Germinal center (tissue), 1 donor: Measurements from ENCODE around the gene TYK2.

ENCODE experiments used
- DNase-seq: peaks from one replicate; pipeline ENCODE4 v3.0.0; 2012; ENCODE audit warnings: mixed read lengths, low spot score

TYK2 gene

GRCh38 chr19:10333758-10334587, 46.4 kb downstream of the TYK2 start:
- no peak for DNase-seq

- DNase-seq: peak; percentile 100
These were observed 47.2 kb downstream of the TYK2 start, which contains the start of gene RAVER1 for GRCh38 chr19:10332965-10333757. TSS of gene RAVER1 (minus strand) at chr19:10333529. CDS start at chr19:10333507, 22 bp downstream.

- DNase-seq: no peak
These were observed 48.0 kb downstream of the TYK2 start for GRCh38 chr19:10332158-10332964.

- DNase-seq: no peak
These were observed 50.8 kb downstream of the TYK2 start for GRCh38 chr19:10329555-10329954.

GRCh38 chr19:10328558-10329429, 51.6 kb downstream of the TYK2 start:
- no peak for DNase-seq

- DNase-seq: no peak
These were observed 52.6 kb downstream of the TYK2 start for GRCh38 chr19:10327793-10328192.

GRCh38 chr19:10325732-10326131, 54.6 kb downstream of the TYK2 start:
- no peak for DNase-seq

GRCh38 chr19:10321874-10322835, 58.2 kb downstream of the TYK2 start:
- no peak for DNase-seq

GRCh38 chr19:10321417-10321797, 59.0 kb downstream of the TYK2 start:
- no peak for DNase-seq

- DNase-seq: no peak
These were observed 59.6 kb downstream of the TYK2 start for GRCh38 chr19:10320602-10321416.

GRCh38 chr19:10318807-10319682, 61.3 kb downstream of the TYK2 start:
- DNase-seq: no peak

- DNase-seq: no peak
These were observed 62.4 kb downstream of the TYK2 start for GRCh38 chr19:10317857-10318462.

GRCh38 chr19:10317045-10317856, 63.1 kb downstream of the TYK2 start:
- no peak for DNase-seq

GRCh38 chr19:10316229-10317044, 63.9 kb downstream of the TYK2 start:
- no peak for DNase-seq

GRCh38 chr19:10315335-10316214, 64.8 kb downstream of the TYK2 start, which contains the start of gene FDX2:
TSS of gene FDX2 (minus strand) at chr19:10316015. CDS start at chr19:10315996, 19 bp downstream.
- DNase-seq: peak; percentile 87
